GM23248 (cell line): ENCODE measurements around the gene HTR4. TPM values are rescaled to one million over a fixed set of nuclear protein-coding genes. Genes with fewer than 3 reads are reported as not detected.
A peak's percentile ranks its signal among the peaks of the same experiment; 100 is the strongest.

ENCODE experiments used
- DNase-seq: peaks from one replicate; pipeline ENCODE4 v3.0.0-alpha.2; 2015
- H2AFZ ChIP-seq: fragments of 200-600 bp; sonication (generic); 2 replicates; pipeline ENCODE4 v1.6.1; 2016; ENCODE audit warnings: antibody characterized with exemption
- H3F3A ChIP-seq: fragments of 200-600 bp; sonication (generic); 2 replicates; pipeline ENCODE4 v1.6.1; 2016; ENCODE audit warnings: mild to moderate bottlenecking, antibody characterized with exemption, mixed run types; ENCODE audit not compliant: insufficient read depth
- H3K27ac ChIP-seq: fragments of 200-600 bp; sonication (generic); 2 replicates; pipeline ENCODE4 v1.5.1; 2016; ENCODE audit warnings: mild to moderate bottlenecking
- H3K27me3 ChIP-seq: fragments of 200-600 bp; sonication (generic); replicated peaks from 2 replicates; pipeline ENCODE4 v1.6.1; 2016; ENCODE audit warnings: mild to moderate bottlenecking; ENCODE audit not compliant: insufficient read depth
- H3K36me3 ChIP-seq: fragments of 200-600 bp; sonication (generic); 2 replicates; pipeline ENCODE4 v1.6.1; 2016; ENCODE audit warnings: low read depth, mild to moderate bottlenecking
- H3K4me1 ChIP-seq: fragments of 200-600 bp; sonication (generic); 2 replicates; pipeline ENCODE4 v1.6.1; 2016; ENCODE audit warnings: mild to moderate bottlenecking; ENCODE audit not compliant: insufficient read depth
- H3K4me2 ChIP-seq: fragments of 200-600 bp; sonication (generic); one replicate; pipeline ENCODE4 v1.6.1; 2016; ENCODE audit warnings: mild to moderate bottlenecking; ENCODE audit not compliant: unreplicated experiment
- H3K4me3 ChIP-seq: fragments of 200-600 bp; sonication (generic); 2 replicates; pipeline ENCODE4 v1.5.1; 2016; ENCODE audit warnings: mild to moderate bottlenecking
- H3K79me2 ChIP-seq: fragments of 200-600 bp; sonication (generic); 2 replicates; pipeline ENCODE4 v1.6.1; 2016; ENCODE audit warnings: mild to moderate bottlenecking; ENCODE audit not compliant: insufficient read depth
- H3K9ac ChIP-seq: fragments of 200-600 bp; sonication (generic); 2 replicates; pipeline ENCODE4 v1.6.1; 2016; ENCODE audit warnings: mild to moderate bottlenecking
- H3K9me2 ChIP-seq: fragments of 200-600 bp; sonication (generic); 2 replicates; pipeline ENCODE4 v1.6.1; 2016; ENCODE audit warnings: mixed run types, mild to moderate bottlenecking, moderate library complexity; ENCODE audit not compliant: insufficient read depth
- H3K9me3 ChIP-seq: fragments of 200-600 bp; sonication (generic); one replicate; pipeline ENCODE4 v1.6.1; 2017; ENCODE audit warnings: low read depth
- H4K20me1 ChIP-seq: fragments of 200-600 bp; sonication (generic); 2 replicates; pipeline ENCODE4 v1.6.0; 2016; ENCODE audit not compliant: insufficient read depth
- EZH2 ChIP-seq: fragments of 200-600 bp; sonication (generic); IDR thresholded peaks from 2 replicates; pipeline ENCODE4 v1.6.1; 2018; ENCODE audit warnings: antibody characterized with exemption, mild to moderate bottlenecking; ENCODE audit not compliant: insufficient read depth, poor library complexity, severe bottlenecking
- EZH2phosphoT487 ChIP-seq: fragments of 200-600 bp; sonication (generic); IDR thresholded peaks from 2 replicates; pipeline ENCODE4 v1.6.1; 2018; ENCODE audit warnings: antibody characterized with exemption, moderate library complexity, mild to moderate bottlenecking, low read depth; ENCODE audit not compliant: insufficient read depth
- WGBS, 2 experiments: methylation state at CpG; one replicate each; pipeline ENCODE4 v1.1.6; 2015 to 2017; ENCODE audit warnings: low lambda C conversion rate in 2 of 2, low coverage in 1 of 2; ENCODE audit errors: missing lambda C conversion rate in 2 of 2; 5-methylcytosine and 5-hydroxymethylcytosine counted together
- in situ Hi-C: fragments of 300-500 bp; cut with MboI; formaldehyde crosslinking; loops from 2 replicates; pipeline ENCODE4 v1.15.0; 2020
- polyA plus RNA-seq: library from polyadenylated mRNA; unstranded; fragments of >200 nt; fragmentation: Nextera tagmentation; extraction: Ambion mirVana; gene quantifications from 2 replicates; pipeline ENCODE4 v1.2.1, GENCODE V29; 2016
- total RNA-seq: library from RNA; depleted of rRNA; stranded (reverse); fragments of >200 nt; shearing (Covaris generic); gene quantifications from 2 replicates; pipeline ENCODE4 v1.2.3, GENCODE V29; 2014

Gene HTR4
- total and polyA plus RNA-seq, 2 experiments from 2014 or later, result not detected

DNA sequence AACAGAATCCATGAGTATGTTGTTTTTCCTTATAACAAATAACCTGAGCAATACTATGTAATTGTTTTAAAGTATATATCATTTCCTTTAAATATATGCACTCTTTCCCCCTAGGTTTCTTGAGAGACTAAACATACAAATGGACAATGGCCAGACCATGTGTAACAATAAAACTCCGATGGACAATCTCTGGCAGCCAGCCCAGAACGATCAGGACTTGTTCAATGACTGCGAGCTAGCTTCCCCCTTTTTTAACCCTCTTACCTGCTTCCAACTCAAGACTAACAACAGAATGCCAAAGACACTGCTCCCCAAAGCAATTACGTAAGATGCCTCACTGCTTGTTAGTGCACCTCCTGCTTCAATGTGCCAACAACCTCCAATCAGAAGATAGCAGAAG, 94.9 kb downstream of the HTR4 start:
- TF ChIP-seq EZH2phosphoT487 (no peak), EZH2 (no peak)
- Histone ChIP-seq H3K9ac (no peak overlapping the region), H3K4me1 (no peaks in the 10 kb centered on the region), H3K4me2 (no peak overlapping the region), H3K27ac (no peak overlapping the region), H3K27me3 (peaks cover 9% of the 10 kb centered on the region), H3K4me3 (no peak overlapping the region), H3K79me2 (no peaks in the 10 kb centered on the region), H3K9me3 (no peaks in the 10 kb centered on the region), H4K20me1 (no peaks in the 10 kb centered on the region), H3F3A (no peaks in the 10 kb centered on the region), H3K36me3 (no peaks in the 10 kb centered on the region), H2AFZ (no peak overlapping the region), H3K9me2 (no peaks in the 10 kb centered on the region)
- DNase-seq, result no peak
- WGBS, 2 experiments, result 17 to 18% methylated on average over 4 of the region's 4 CpGs
- in situ Hi-C loops, result no loop called here

DNA sequence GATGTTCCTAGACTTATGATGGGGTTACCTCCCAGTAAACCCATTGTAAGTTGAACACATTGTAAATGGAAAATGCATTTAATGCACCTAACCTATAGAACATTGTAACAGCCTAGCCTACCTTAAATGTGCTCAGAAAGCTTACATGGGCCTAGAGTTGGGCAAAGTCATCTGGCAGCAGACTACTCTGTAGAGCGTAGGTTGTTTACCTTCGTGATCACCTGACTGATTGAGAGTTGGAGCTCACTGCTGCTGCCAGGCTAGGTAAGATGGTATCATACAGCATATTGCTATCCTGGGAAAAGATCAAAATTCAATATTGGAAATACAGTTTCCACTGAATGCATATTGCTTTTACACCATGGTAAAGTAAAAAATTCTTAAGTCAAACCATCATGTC, 95.4 kb downstream of the HTR4 start:
- no peak overlapping the region for H3K9ac ChIP-seq
- H3K4me3 ChIP-seq, result no peak overlapping the region
- no peak overlapping the region for H2AFZ ChIP-seq
- H3K9me3 ChIP-seq, result no peaks in the 10 kb centered on the region
- WGBS, 2 experiments, result 11 to 41% methylated on average over 2 of the region's 2 CpGs
- H4K20me1 ChIP-seq, result no peaks in the 10 kb centered on the region
- in situ Hi-C loops, result no loop called here
- no peaks in the 10 kb centered on the region for H3K9me2 ChIP-seq
- H3K27ac ChIP-seq, result no peak overlapping the region
- no peaks in the 10 kb centered on the region for H3K36me3 ChIP-seq
- H3K4me2 ChIP-seq, result no peak overlapping the region
- TF ChIP-seq EZH2 (no peak), EZH2phosphoT487 (no peak)
- DNase-seq, result no peak
- H3K27me3 ChIP-seq, result peaks cover 6% of the 10 kb centered on the region; the same call in 1 of the 2 replicates
- no peaks in the 10 kb centered on the region for H3K79me2 ChIP-seq
- no peaks in the 10 kb centered on the region for H3K4me1 ChIP-seq
- no peaks in the 10 kb centered on the region for H3F3A ChIP-seq

DNA sequence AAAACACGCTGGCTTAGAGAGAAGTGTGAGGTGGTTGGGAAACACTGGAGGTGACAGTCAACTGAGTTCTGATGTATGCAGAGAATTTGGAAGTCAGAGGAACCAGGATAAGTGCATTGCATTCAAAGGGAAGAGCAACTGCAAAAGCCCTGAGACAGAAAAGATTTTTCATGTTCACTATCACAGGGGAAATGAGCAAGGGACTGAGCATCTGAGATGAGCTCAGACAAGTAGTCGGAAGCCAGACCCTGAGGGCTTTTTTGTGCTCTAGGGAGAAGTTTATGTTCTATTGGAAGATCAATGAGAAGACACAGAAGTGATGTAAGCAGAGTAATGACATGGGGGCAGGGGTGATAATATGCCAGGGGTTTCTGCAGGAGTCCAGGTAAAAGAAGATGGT, 97.5 kb downstream of the HTR4 start:
- Histone ChIP-seq H3K9me3 (no peaks in the 10 kb centered on the region), H3K4me1 (no peaks in the 10 kb centered on the region), H3K27ac (no peak overlapping the region), H3K27me3 (peaks cover 13% of the 10 kb centered on the region; the same call in 1 of the 2 replicates), H3F3A (no peaks in the 10 kb centered on the region), H2AFZ (no peak overlapping the region), H4K20me1 (no peaks in the 10 kb centered on the region), H3K36me3 (no peaks in the 10 kb centered on the region), H3K79me2 (no peaks in the 10 kb centered on the region), H3K4me3 (no peak overlapping the region), H3K9me2 (no peaks in the 10 kb centered on the region), H3K4me2 (no peak overlapping the region), H3K9ac (no peak overlapping the region)
- 3 to 8% methylated on average over 2 of the region's 2 CpGs for WGBS, 2 experiments
- TF ChIP-seq EZH2phosphoT487 (no peak), EZH2 (no peak)
- in situ Hi-C loops, result no loop called here
- DNase-seq, result no peak

DNA sequence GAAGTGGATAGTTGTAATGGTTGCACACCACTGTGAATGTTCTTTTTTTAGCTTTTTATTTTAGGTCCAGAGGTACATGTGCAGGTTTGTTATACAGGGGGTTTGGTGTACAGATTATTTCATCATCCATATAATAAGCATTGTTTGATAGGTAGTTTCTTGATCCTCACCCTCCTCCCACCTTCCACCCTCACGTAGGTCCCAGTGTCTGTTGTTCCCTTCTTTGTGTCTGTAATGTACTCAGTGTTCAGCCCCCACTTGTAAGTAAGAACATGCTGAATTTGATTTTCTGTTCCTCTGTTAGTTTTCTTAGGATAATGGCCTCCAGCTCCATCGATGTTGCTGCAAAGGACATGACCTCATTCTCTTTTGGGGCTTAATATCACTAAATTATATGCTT, 99.7 kb downstream of the HTR4 start:
- Histone ChIP-seq H4K20me1 (no peaks in the 10 kb centered on the region), H3K79me2 (no peaks in the 10 kb centered on the region), H3K9me3 (no peaks in the 10 kb centered on the region), H3K9ac (no peak overlapping the region), H3K4me3 (no peak overlapping the region), H2AFZ (no peak overlapping the region), H3K27me3 (peaks cover 11% of the 10 kb centered on the region; the same call in 1 of the 2 replicates), H3K27ac (no peak overlapping the region), H3K4me2 (no peak overlapping the region), H3K4me1 (no peaks in the 10 kb centered on the region), H3F3A (no peaks in the 10 kb centered on the region), H3K9me2 (no peaks in the 10 kb centered on the region), H3K36me3 (no peaks in the 10 kb centered on the region)
- DNase-seq, result no peak
- in situ Hi-C loops, result no loop called here
- no peak for TF ChIP-seq EZH2
- no peak for TF ChIP-seq EZH2phosphoT487
- 6 to 12% methylated on average over 2 of the region's 2 CpGs for WGBS, 2 experiments

DNA sequence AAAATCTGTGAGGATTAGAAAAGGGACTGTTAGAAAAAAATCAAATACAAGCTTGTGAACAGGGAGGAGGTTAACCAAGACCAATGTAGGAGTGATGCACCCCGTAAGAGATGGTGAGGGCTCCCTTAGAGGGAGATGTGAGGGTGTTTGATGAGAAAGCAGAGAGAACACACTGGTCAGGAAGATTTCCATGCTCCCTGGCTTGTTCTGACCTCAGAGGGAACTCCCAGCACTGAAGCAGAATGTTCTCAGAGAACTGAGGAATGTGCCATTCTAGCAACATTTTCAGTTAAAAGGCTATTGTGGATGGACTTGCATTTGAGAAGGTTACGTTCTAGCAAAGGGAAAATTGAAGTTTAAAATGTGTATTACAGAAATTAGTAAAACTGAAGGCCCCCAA, 110.6 kb downstream of the HTR4 start:
- Histone ChIP-seq H3K9me2 (no peaks in the 10 kb centered on the region), H3K4me1 (peaks cover 4% of the 10 kb centered on the region; the same call in 1 of the 2 replicates), H3K4me3 (no peak overlapping the region), H2AFZ (no peak overlapping the region), H3K4me2 (no peak overlapping the region), H3K9me3 (no peaks in the 10 kb centered on the region), H3K9ac (no peak overlapping the region), H3F3A (peaks cover 4% of the 10 kb centered on the region; the same call in 1 of the 2 replicates), H3K36me3 (no peaks in the 10 kb centered on the region), H4K20me1 (no peaks in the 10 kb centered on the region), H3K27ac (no peak overlapping the region), H3K79me2 (no peaks in the 10 kb centered on the region), H3K27me3 (no peaks in the 10 kb centered on the region; the same call in 1 of the 2 replicates)
- DNase-seq, result peak; percentile 15
- in situ Hi-C loops, result no loop called here
- WGBS, 2 experiments, result 27 to 40% methylated on average over 2 of the region's 2 CpGs
- TF ChIP-seq EZH2, result no peak
- no peak for TF ChIP-seq EZH2phosphoT487
